Measurements from ENCODE around the gene BMPR1B.

Gene BMPR1B

GRCh38 chr4:94759767-94760211 is 2.0 kb downstream of the BMPR1B start:
- no peak for DNase-seq
- no peaks in the 10 kb centered on the region; the same call in 1 of the 2 replicates for H3K27me3 ChIP-seq (replicated peaks; ENCODE audit: insufficient read depth, low read length)
- no peak overlapping the region for H3K9ac ChIP-seq (ENCODE audit: low read length)
- H3K9me2 ChIP-seq (replicated peaks; ENCODE audit: insufficient read depth, low read length) = no peaks in the 10 kb centered on the region
- no peak overlapping the region for H3K4me3 ChIP-seq (ENCODE audit: low read length)
- H3K36me3 ChIP-seq (replicated peaks; ENCODE audit: insufficient read depth, low read length) = no peaks in the 10 kb centered on the region
- no peaks in the 10 kb centered on the region for H3K4me1 ChIP-seq (ENCODE audit: low read length)
- no peak overlapping the region for H3K27ac ChIP-seq (ENCODE audit: low read length)
- H4K20me1 ChIP-seq (ENCODE audit: insufficient read depth, low read length) = no peaks in the 10 kb centered on the region
- TF ChIP-seq EZH2 (optimal IDR thresholded peaks at IDR 0.05; ENCODE audit: low read depth, low read length) = no peak
- no peak for TF ChIP-seq EZH2phosphoT487 (IDR thresholded peaks at IDR 0.05; ENCODE audit: low read length)
- TF ChIP-seq, protein P1, sequence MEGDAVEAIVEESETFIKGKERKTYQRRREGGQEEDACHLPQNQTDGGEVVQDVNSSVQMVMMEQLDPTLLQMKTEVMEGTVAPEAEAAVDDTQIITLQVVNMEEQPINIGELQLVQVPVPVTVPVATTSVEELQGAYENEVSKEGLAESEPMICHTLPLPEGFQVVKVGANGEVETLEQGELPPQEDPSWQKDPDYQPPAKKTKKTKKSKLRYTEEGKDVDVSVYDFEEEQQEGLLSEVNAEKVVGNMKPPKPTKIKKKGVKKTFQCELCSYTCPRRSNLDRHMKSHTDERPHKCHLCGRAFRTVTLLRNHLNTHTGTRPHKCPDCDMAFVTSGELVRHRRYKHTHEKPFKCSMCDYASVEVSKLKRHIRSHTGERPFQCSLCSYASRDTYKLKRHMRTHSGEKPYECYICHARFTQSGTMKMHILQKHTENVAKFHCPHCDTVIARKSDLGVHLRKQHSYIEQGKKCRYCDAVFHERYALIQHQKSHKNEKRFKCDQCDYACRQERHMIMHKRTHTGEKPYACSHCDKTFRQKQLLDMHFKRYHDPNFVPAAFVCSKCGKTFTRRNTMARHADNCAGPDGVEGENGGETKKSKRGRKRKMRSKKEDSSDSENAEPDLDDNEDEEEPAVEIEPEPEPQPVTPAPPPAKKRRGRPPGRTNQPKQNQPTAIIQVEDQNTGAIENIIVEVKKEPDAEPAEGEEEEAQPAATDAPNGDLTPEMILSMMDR (IDR thresholded peaks at IDR 0.05; ENCODE audit: low read length) = no peak
- H3K79me2 ChIP-seq (ENCODE audit: low read length) = no peaks in the 10 kb centered on the region
- H3F3A ChIP-seq (ENCODE audit: insufficient read depth, low read length) = no peaks in the 10 kb centered on the region
- no peak overlapping the region for H3K4me2 ChIP-seq (ENCODE audit: low read depth, low read length)
- no peak overlapping the region for H2AFZ ChIP-seq (ENCODE audit: low read length)
- no peaks in the 10 kb centered on the region for H3K9me3 ChIP-seq (replicated peaks; ENCODE audit: insufficient read depth, low read length)

GRCh38 chr4:94762326-94762725 is 4.6 kb downstream of the BMPR1B start:
- no peak for DNase-seq
- Histone ChIP-seq H3F3A (ENCODE audit: insufficient read depth, low read length) (no peaks in the 10 kb centered on the region), H3K36me3 (replicated peaks; ENCODE audit: insufficient read depth, low read length) (no peaks in the 10 kb centered on the region), H2AFZ (ENCODE audit: low read length) (no peak overlapping the region), H3K4me1 (ENCODE audit: low read length) (no peaks in the 10 kb centered on the region), H3K27ac (ENCODE audit: low read length) (no peak overlapping the region), H3K9me2 (replicated peaks; ENCODE audit: insufficient read depth, low read length) (no peaks in the 10 kb centered on the region), H3K4me2 (ENCODE audit: low read depth, low read length) (no peak overlapping the region), H3K79me2 (ENCODE audit: low read length) (no peaks in the 10 kb centered on the region), H3K27me3 (replicated peaks; ENCODE audit: insufficient read depth, low read length) (no peaks in the 10 kb centered on the region; the same call in 1 of the 2 replicates), H3K4me3 (ENCODE audit: low read length) (no peak overlapping the region), H3K9me3 (replicated peaks; ENCODE audit: insufficient read depth, low read length) (no peaks in the 10 kb centered on the region), H4K20me1 (ENCODE audit: insufficient read depth, low read length) (no peaks in the 10 kb centered on the region), H3K9ac (ENCODE audit: low read length) (no peak overlapping the region)
- TF ChIP-seq EZH2 (optimal IDR thresholded peaks at IDR 0.05; ENCODE audit: low read depth, low read length) = no peak
- TF ChIP-seq EZH2phosphoT487 (IDR thresholded peaks at IDR 0.05; ENCODE audit: low read length) = no peak
- TF ChIP-seq, protein P1 (IDR thresholded peaks at IDR 0.05; ENCODE audit: low read length) = no peak

- no peaks in the 10 kb centered on the region for H4K20me1 ChIP-seq (ENCODE audit: insufficient read depth, low read length)
- no peak overlapping the region for H3K27ac ChIP-seq (ENCODE audit: low read length)
- H3F3A ChIP-seq (ENCODE audit: insufficient read depth, low read length) = no peaks in the 10 kb centered on the region
- H3K4me2 ChIP-seq (ENCODE audit: low read depth, low read length) = no peak overlapping the region
- no peak for TF ChIP-seq EZH2phosphoT487 (IDR thresholded peaks at IDR 0.05; ENCODE audit: low read length)
- TF ChIP-seq, protein P1 (IDR thresholded peaks at IDR 0.05; ENCODE audit: low read length) = no peak
- TF ChIP-seq EZH2 (optimal IDR thresholded peaks at IDR 0.05; ENCODE audit: low read depth, low read length) = no peak
- no peak overlapping the region for H3K4me3 ChIP-seq (ENCODE audit: low read length)
- H3K4me1 ChIP-seq (ENCODE audit: low read length) = no peaks in the 10 kb centered on the region
- no peak for DNase-seq
- no peak overlapping the region for H2AFZ ChIP-seq (ENCODE audit: low read length)
- H3K9ac ChIP-seq (ENCODE audit: low read length) = no peak overlapping the region
- no peaks in the 10 kb centered on the region for H3K9me2 ChIP-seq (replicated peaks; ENCODE audit: insufficient read depth, low read length)
- H3K27me3 ChIP-seq (replicated peaks; ENCODE audit: insufficient read depth, low read length) = no peaks in the 10 kb centered on the region
- H3K36me3 ChIP-seq (replicated peaks; ENCODE audit: insufficient read depth, low read length) = no peaks in the 10 kb centered on the region
- H3K79me2 ChIP-seq (ENCODE audit: low read length) = no peaks in the 10 kb centered on the region
- H3K9me3 ChIP-seq (replicated peaks; ENCODE audit: insufficient read depth, low read length) = no peaks in the 10 kb centered on the region
Observed at GRCh38 chr4:94763005-94763404, 5.2 kb downstream of the BMPR1B start.

All from MM.1S (cell line).